ENCODE results near the gene WDR7.

GRCh38 chr18:56812674-56813073 lies 161.5 kb downstream of the WDR7 start:
- TF ChIP-seq, protein P1, sequence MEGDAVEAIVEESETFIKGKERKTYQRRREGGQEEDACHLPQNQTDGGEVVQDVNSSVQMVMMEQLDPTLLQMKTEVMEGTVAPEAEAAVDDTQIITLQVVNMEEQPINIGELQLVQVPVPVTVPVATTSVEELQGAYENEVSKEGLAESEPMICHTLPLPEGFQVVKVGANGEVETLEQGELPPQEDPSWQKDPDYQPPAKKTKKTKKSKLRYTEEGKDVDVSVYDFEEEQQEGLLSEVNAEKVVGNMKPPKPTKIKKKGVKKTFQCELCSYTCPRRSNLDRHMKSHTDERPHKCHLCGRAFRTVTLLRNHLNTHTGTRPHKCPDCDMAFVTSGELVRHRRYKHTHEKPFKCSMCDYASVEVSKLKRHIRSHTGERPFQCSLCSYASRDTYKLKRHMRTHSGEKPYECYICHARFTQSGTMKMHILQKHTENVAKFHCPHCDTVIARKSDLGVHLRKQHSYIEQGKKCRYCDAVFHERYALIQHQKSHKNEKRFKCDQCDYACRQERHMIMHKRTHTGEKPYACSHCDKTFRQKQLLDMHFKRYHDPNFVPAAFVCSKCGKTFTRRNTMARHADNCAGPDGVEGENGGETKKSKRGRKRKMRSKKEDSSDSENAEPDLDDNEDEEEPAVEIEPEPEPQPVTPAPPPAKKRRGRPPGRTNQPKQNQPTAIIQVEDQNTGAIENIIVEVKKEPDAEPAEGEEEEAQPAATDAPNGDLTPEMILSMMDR (IDR thresholded peaks at IDR 0.05; ENCODE audit: low read length), result no peak
- TF ChIP-seq EZH2 (IDR thresholded peaks at IDR 0.05; ENCODE audit: borderline replicate concordance, low read length), result no peak

All from OCI-LY1 (cell line).